Measurements from ENCODE around the gene MIX23. TPM values are rescaled to one million over a fixed set of nuclear protein-coding genes. Genes with fewer than 3 reads are reported as not detected.

Gene MIX23
- total and polyA plus RNA-seq, 2 of the 4 experiments (the other 2 are of a cell fraction), result 10.0 to 26.7 TPM

- H2BK20ac ChIP-seq (ENCODE audit: low read depth, low read length), result no peak overlapping the region
- ChIA-PET CTCF (no interaction called here), POLR2A (ENCODE audit: unreplicated experiment) (no interaction called here)
- no peak overlapping the region for H4K8ac ChIP-seq (ENCODE audit: low read depth in 2 of 2, low read length in 2 of 2)
- TF ChIP-seq POLR2A (IDR thresholded peaks at IDR 0.05; ENCODE audit: low read depth, low read length) (no peak), ELK1 (IDR thresholded peaks at IDR 0.05; ENCODE audit: borderline replicate concordance, low read depth, low read length) (no peak), CEBPB (IDR thresholded peaks at IDR 0.05; ENCODE audit: low read depth, low read length) (no peak), RCOR1 (IDR thresholded peaks at IDR 0.05; ENCODE audit: insufficient replicate concordance, low read length) (no peak), CTCF (conservative IDR thresholded peaks at IDR 0.05; ENCODE audit: low read depth, low read length) (no peak), MAZ (IDR thresholded peaks at IDR 0.05; ENCODE audit: borderline replicate concordance, low read depth, low read length) (no peak), SMC3 (IDR thresholded peaks at IDR 0.05; ENCODE audit: low read depth, low read length) (no peak), RFX5 (IDR thresholded peaks at IDR 0.05; ENCODE audit: low read depth, low read length) (no peak), MAFK (IDR thresholded peaks at IDR 0.05; ENCODE audit: low read depth, low read length) (no peak), RAD21 (IDR thresholded peaks at IDR 0.05; ENCODE audit: low read length) (no peak), MXI1 (IDR thresholded peaks at IDR 0.05; ENCODE audit: borderline replicate concordance, low read depth, low read length) (no peak), CHD1 (IDR thresholded peaks at IDR 0.05; ENCODE audit: low read depth, low read length) (no peak), USF2 (IDR thresholded peaks at IDR 0.05; ENCODE audit: low read depth, low read length) (no peak), FOS (IDR thresholded peaks at IDR 0.05; ENCODE audit: low read depth, low read length) (no peak), NFE2L2 (IDR thresholded peaks at IDR 0.05; ENCODE audit: low read depth, low read length) (no peak), BHLHE40 (IDR thresholded peaks at IDR 0.05; ENCODE audit: low read depth, low read length) (no peak)
- H3K36me3 ChIP-seq (ENCODE audit: control insufficient read depth, insufficient read depth, low read length), result peaks cover 2% of the 10 kb centered on the region
- H2AK9ac ChIP-seq (replicated peaks; ENCODE audit: low read depth, low read length, poor library complexity), result no peak overlapping the region
- ATAC-seq (ENCODE audit: low read depth), result no peak
- H2BK15ac ChIP-seq (ENCODE audit: low read depth, low read length), result no peak overlapping the region
- H3K4me1 ChIP-seq (ENCODE audit: control insufficient read depth, insufficient read depth, low read length), result peaks cover 3% of the 10 kb centered on the region
- H4K20me1 ChIP-seq (ENCODE audit: insufficient read depth, low read length), result no peaks in the 10 kb centered on the region
- H3K4me2 ChIP-seq (ENCODE audit: low read depth, low read length), result no peak overlapping the region
- H3K79me1 ChIP-seq (ENCODE audit: low read depth in 1 of 2, low read length in 2 of 2), result no peaks in the 10 kb centered on the region
- WGBS, 2 experiments (ENCODE audit: extremely low coverage in 2 of 2, insufficient read length in 1 of 2), result 88% methylated on average over 4 of the region's 4 CpGs; no CpG with 5 or more reads in 1 of the 2 experiments
- H3K4me3 ChIP-seq (ENCODE audit: insufficient read depth, low read depth, low read length), result no peak overlapping the region
- H3K9ac ChIP-seq (ENCODE audit: low read depth, low read length), result no peak overlapping the region
- no peaks in the 10 kb centered on the region for H3K9me1 ChIP-seq (ENCODE audit: insufficient read depth, low read length)
- DNase-seq, result no peak
- no peak overlapping the region for H2BK120ac ChIP-seq (ENCODE audit: low read depth, low read length)
- no peak overlapping the region for H3K4ac ChIP-seq (ENCODE audit: low read depth, low read length)
- H4K5ac ChIP-seq (ENCODE audit: low read depth, low read length), result no peak overlapping the region
- no peak overlapping the region for H4K91ac ChIP-seq (ENCODE audit: insufficient read depth, low read depth, low read length)
- in situ Hi-C loops (cut with MboI; ENCODE audit: low sequenced_read_pairs) (loop anchor here (10.0 kb wide), 1 partner anchor 251 kb away; no protein-coding TSS in a partner anchor), dilution Hi-C loops (cut with HindIII; ENCODE audit: low sequenced_read_pairs, unreplicated experiment) (no loop called here), intact Hi-C loops (cut with micrococcal nuclease) (loop anchor here (1.0 to 10.0 kb wide), 3 partner anchors 254 to 809 kb away; no protein-coding TSS in a partner anchor)
- no peak overlapping the region for H2BK5ac ChIP-seq (ENCODE audit: low read depth, low read length, poor library complexity, severe bottlenecking)
- no peak overlapping the region for H3K23ac ChIP-seq (ENCODE audit: low read depth, low read length)
- H3K56ac ChIP-seq (ENCODE audit: extremely low read depth, insufficient read depth, low read length), result no peak overlapping the region
- no peaks in the 10 kb centered on the region for H3K9me3 ChIP-seq (ENCODE audit: control insufficient read depth, insufficient read depth, low read length)
- no peak overlapping the region for H3K27ac ChIP-seq (ENCODE audit: insufficient read depth, low read length)
- H3K14ac ChIP-seq (replicated peaks; ENCODE audit: low read depth, low read length), result no peak overlapping the region
- H2AK5ac ChIP-seq (ENCODE audit: low read depth, low read length), result no peak overlapping the region
- no peak overlapping the region for H3K18ac ChIP-seq (ENCODE audit: low read depth, low read length)
- H2AFZ ChIP-seq (replicated peaks; ENCODE audit: low read length, poor library complexity), result no peak overlapping the region
- no TSS peak for BruUV-seq (replicated peaks)
- no peaks in the 10 kb centered on the region for H3K27me3 ChIP-seq (ENCODE audit: control insufficient read depth, insufficient read depth, low read length)
Measured at GRCh38 chr3:122355612-122356011, 27.4 kb downstream of the MIX23 start.
